HG03108 (cell line): Measurements from ENCODE around the gene SLC38A10.
A peak's percentile ranks its signal among the peaks of the same experiment; 100 is the strongest.

Experiments used
- ATAC-seq: cut with Tn5 transposase; IDR thresholded peaks from one replicate; pipeline ENCODE4 v1.9.1; 2021; ENCODE audit warnings: moderate library complexity; ENCODE audit not compliant: unreplicated experiment

The SLC38A10 gene

DNA sequence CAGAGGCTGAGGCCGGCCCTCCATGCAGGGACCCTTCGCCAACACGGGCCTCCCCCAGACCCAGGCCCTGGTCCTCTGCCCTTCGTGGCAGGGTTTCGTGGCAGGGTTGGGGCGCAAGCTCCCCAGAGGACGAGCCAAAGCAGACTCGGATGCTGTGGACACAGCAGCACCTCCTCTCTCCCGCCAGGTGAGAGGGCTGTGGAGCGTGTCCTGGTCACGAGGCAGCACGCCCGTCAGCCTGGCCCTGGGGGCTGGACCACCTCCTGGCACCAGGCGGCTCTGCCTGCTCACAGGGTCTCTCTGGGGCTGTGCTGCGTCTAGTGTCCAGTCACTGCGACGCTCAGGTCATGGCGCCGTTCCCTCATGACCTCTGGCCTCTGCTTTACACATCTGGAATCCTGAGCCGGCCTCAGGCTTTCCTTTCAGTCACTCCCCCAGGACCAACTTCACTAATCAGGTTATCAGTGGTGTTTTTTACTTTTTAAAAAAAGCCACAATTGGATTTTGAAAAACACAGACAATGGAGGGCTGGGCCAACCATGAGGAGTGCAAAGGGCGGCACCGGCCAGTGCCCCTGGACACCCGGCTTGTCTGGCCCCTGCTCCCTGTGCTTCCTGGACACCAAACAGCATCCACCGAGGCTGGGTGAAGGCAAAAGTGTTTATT, 50.6 kb downstream of the SLC38A10 start:
- ATAC-seq = no peak

DNA sequence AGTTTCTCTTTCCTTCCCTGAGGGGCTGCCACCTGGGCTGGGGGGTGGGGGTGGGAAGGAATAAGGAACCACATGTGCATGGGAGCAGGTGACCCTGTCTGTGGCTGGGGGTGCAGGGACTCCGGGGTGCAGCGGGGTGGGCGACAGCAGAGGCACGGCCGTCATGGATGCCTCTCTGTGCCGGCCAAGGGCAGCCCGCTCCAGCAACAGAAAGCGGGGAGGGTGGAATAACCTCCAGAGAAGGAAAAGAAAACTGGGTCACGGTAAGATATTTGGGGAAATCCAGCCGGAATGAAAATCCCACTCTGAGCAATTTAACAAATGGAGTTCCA, 51.8 kb downstream of the SLC38A10 start:
- ATAC-seq = no peak

DNA sequence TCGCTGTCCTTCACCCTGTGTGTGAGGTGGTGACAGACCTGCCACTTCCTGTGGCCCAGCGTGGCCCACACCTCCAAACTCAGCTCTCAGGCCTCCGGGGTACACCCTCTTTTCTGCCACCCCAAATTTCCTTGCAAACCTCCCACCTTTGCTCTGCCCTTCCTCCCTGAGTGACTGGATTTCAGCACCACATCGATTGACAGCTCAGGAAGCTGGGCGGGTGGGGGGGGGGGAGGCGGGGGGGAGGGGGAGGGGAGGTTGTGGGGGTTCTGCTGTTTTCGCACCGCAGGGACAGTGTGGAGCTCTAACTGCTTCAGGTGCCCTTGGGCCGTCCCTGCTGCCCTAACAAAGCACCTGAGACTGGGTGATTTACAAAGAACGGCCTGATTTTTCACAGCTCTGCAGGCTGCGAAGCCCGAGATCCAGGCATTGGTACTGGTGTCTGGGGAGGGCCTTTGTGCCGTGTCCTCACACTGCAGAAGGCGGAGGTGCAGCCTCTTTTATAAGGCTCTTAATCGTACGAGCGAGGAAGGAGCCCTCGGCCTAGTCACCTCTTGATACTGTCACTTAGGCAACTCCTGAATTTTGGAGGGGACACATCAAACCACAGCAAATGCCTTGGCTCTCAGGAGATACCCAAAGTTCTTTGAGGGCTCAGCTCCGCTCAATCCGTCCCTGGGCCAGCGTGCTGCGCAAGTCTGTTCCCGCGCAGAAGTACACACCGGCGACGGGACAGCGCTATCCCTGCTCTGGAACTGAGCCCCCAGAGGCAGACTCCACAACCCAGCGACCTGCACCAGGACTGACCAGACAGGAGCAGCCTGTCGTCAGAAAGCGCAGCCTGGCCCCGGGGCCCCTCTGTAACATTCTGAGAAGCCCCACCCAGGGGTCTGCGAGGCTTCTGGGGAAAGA, 52.4 kb downstream of the SLC38A10 start:
- no peak for ATAC-seq

DNA sequence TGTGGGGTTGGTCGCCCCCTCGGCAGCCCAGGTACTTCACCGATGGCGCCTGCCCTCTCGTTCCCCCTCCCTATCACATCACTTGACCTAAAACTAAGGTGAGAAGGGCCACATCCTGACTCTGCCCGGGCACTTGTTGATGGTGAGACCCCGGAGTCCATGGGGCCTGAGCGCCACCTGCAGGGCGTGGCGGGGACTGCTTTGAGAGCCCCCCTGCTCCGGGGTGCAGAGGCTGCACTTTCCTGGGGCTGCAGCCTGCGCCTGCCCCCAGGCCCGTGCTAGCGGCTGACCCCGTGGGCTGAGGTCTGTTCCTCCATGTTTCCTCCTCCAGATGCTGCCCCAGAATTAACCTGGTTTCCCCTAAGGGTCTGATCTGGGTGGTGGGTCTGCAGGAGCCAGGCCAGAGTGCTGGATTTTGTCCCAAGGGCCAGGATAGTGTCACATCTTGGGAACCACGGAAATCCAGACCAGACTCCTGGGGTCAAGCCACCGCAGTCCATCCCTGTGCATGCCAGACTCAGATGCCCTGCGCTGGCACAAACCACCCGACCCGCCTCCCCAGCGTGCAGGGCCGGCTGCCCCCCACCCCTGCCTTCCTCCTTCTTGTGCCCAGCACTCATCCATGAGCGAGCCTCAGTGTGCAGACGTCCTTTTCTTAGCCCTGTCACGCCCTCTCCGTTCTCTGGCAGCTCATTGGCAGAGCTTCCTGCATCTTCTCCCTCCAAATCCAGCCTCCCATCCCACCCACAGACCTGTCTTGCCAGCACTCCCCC, 53.3 kb downstream of the SLC38A10 start:
- no peak for ATAC-seq

DNA sequence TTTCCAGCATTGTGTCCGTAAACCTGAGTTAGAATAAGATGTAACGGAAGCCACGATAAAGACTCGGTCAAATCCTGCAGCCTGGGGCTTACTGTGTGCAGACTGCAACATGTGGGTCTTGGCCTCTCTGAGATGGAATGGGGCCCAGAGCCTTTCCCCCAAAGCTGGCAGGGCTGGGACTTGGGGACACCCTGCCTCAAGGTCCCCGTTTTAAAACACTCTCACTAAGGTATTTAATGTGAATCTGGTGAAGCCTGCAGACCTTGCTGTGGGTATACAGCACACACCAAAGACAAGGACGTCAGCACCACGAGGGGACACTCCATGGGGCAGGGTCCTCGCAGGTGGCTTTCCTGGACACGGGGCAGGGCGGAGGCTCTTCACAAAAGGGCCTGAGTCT, 53.9 kb downstream of the SLC38A10 start:
- no peak for ATAC-seq

DNA sequence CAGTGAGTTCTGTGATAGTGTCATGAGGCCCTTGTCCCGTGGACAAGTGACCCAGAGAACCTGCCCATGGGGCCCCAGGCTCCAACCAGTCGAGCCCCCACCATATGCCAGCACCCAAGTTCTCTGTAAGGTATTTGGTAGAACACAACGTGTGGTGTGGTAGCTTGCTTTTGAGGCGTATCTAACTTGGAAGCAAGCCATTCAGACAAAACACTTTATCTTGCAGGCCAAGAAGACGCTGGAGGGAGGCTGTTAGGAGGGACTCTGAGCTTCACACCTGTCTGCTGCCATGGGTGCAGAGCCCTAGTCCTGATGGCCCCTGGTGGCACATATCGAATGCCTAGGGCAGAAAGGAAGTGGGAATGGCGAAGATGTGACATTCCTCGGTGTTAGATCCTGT, 54.3 kb downstream of the SLC38A10 start:
- no peak for ATAC-seq

DNA sequence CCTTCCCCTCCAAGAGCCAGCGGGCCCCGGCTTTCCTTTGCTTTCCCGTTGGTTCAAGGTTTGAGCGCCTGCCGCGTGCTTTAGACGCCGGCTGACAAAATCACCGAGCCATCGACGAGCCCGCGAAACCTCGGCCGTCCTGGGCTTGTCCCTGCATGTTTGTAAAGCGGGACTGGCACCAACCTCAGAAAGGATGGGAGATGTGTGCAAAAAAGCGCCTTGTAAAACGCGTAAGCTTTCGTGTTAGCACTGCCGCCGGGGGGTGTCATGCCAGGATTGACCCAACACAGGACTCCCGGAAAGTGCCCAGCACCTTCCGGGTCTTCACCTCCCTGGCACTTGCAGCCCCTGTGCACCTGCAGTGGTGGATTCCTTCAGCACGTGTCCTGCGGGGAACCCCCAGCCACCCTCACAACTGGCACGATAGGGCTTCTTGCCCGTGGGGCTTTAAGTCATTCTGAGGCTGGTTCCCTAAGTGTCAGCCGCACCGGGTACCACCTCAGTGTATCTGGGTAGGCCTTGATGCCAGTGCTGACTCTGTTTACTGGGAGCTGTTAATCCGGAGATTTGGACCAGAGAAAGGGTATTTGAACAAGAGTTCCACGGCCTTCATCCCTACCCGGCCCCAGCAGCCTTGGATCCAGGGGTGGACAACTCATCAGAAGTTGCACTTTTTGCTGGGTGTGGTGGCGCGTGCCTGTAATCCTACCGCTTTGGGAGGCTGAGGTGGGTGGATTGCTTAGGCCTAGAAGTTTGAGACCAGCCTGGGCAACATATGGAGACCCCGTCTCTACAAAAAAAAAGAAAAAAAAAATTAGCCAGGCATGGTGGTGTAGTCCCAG, 55.2 kb downstream of the SLC38A10 start:
- no peak for ATAC-seq

DNA sequence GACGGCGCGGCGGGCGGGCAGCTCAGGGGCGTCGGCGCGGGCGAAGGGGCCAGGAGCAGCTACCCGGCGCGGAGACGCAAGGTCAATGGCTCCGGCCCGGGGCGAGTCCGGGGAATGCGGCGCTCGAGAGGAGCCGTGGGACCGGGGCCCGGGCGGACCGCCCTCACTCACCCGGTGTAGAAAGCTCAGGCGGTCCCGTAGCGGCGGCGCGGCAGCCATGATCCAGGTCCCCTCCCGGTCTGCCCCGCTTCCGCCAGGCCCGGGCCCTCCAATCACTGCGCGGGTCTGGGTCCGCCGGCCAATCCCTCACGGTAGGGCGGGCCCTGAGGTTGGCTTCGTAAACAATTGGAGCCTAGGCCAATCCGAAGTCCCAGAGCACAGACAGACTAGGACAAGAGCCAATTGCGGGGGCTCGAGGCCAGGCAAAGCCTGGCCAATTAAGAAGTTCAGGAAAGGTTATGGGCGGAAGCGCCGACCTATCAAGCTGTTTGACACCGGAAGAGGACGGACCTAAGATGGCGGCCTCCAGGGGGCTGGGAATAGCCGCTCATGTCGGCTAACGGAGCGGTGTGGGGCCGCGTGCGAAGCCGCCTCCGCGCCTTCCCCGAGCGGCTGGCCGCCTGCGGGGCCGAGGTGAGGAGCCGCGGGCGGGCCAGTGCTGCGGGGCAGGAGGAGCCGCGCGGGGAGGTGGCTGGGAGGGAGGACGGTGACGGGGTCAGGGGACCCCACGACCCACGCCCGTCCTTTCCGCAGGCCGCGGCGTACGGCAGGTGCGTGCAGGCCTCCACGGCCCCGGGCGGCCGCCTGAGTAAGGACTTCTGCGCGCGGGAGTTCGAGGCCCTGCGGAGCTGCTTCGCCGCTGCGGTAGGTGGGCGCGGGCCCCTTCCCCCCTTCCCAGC, 56.0 kb downstream of the SLC38A10 start, which contains the start of the genes NDUFAF8 and TEPSIN:
NDUFAF8 (plus strand) TSS at position 504 of the 899 bp plus-strand sequence; CDS start at position 550, 46 bp downstream.
TEPSIN (minus strand) TSS at position 241 of the 899 bp plus-strand sequence; CDS start at position 219, 22 bp downstream.
- peak; percentile 95 for ATAC-seq

DNA sequence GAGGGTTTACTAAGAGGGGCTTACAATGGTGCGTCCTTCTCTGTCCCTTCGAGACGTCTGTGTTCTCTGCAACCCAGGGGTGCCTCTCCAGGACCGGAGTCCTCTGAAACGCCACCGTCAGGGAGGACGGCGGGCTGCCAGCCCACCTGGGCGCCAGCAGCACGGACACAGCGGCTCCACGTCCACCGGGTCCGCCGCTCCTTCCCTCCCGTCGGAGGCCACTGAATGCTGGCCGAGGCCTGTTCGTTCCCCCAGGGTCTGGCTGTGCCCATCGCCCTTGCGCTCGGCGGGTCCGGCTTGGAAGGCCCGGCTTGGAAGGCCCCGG, 56.7 kb downstream of the SLC38A10 start:
- no peak for ATAC-seq

DNA sequence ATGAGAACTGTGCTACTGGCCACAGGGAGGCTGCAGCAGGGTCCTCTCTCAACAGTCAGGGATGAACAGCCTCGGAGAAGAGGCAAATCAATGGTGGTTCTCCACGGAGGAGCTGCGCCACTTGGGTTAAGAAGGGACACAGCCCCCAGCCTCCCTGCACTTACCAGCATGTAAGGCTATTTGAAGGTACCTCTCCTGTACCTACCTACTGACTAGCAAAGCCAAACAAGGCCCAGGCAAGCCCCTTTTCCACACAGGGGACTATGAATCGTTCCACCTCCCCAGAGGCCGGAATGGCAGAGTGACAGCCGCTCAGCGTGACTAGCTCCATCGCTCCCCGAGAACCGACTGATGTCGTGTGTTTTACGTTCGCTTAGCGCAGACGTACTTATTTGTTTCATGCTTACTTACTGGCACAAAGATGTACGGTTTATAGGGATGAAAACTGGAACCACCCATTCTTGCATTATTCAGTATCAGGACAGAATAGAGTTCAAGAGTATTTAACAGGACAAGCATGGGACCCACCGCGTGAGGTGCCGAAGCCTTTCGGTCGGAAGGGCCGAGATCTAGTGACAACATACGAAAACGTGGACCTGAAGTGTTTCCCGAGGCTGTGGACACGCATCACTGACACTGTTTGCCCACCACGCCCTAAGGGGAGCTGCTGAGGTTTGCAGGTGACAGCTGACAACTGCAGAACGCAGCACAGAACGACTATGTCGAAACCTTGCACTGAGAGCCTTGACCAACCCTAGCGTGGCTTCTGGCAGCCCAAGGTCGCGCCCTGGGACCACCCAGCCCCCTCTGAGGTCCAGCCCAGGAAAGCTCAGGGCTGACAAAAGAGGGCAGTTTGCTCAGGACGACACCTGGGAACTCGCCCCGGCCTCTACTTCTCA, 57.3 kb downstream of the SLC38A10 start:
- ATAC-seq = no peak

DNA sequence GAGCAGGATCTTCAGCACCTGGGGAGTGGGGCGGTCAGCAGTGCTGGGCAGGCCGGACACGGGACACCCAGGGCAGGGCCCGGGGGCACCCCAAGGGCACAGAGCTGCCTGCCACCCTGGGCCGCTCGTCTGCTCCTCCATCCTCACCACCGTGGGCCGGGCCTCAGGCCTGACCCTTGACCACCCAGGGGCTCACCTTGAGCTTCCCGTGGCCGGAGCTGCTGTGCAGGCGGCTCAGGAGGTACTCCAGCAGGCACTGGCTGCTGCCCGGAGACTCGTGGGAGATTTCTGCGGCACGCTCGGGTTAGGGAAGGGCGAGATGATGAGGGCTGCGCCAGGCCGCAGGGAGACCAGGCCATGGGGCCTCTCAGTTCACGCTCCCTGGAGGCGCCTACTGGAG, 58.3 kb downstream of the SLC38A10 start:
- no peak for ATAC-seq

DNA sequence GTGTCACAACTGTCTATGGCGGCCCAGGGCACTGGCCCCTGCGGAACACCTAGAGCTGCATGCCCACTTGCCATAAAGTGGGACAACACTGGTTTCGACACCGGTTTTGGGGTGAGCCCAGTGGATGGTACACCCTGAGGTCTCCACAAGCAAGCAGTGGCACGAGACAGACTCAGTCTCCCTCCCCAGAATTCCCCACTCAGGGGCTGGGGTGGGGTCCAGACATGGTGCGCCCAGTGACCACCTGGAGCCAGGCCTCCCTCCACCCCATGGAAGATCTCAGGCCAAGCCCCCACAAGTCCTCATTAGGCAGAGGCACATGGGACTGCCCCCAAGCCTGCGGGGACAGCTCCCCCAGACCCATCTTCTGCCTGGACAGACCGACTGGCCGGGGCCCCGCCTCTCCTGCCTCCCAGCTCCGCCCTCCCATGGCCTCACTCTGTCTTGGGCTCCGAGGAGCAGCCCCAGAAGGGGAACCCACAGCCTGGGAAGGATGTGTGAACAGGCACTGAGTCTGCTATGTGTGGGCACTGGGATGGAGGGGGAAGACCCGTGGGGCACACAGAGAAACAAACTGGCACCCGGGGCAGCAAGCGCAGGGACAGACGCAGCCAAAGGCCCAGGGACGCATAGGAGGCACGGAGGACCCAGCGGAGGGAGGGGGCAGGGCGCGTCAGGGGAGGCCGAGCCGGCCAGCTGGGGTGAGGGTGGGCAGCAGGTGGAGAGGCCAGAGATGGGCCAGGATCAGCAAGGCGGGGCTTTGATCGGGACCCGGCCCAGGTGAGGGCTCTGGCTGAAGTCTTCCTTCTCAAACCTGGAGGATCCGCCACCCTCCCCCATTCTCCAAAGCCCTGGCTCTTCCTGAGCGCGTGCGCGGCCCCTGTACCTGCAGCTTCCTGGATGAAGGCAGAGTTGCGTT, 59.0 kb downstream of the SLC38A10 start:
- ATAC-seq = no peak

DNA sequence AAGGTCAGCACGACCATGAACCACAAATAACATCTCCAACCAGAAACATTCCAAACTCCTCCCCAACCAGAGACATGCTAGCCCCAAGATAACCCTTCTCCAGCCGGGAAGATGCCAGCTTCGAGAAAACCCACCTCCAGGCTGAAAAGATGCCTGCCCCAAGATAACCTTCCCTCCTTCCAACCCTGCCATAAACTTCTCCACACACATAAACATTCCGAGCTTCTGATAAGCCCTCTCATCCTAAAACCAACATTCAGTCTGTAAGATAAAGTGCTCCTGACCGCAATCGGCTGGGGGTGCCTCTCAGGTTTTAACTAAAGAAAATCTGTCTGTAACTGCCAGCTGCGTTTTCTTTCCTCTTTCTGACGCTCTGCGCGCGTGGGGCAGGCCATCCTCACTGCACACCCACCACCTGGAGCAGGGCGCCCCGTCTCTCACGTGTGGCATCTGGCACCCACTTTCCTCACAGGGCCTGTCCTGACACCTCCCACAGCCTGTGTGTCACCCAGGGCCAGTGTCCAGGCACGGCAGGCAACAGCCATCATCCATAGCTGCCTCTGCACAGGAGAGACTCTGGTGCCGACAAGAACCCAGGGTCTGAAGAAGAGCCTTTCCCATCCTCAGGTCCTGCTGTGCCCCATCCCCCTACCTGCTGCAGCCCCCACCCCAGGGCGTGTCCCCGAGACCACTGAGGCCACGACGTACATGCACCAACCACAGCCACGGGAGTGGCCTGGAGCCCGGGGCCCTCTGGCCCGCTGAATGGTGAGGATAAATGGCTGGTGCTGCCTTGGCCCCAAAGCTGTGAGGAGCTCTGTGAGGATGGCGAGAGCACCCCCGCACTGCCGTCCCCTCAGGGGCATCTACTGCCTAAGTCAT, 59.9 kb downstream of the SLC38A10 start:
- no peak for ATAC-seq

DNA sequence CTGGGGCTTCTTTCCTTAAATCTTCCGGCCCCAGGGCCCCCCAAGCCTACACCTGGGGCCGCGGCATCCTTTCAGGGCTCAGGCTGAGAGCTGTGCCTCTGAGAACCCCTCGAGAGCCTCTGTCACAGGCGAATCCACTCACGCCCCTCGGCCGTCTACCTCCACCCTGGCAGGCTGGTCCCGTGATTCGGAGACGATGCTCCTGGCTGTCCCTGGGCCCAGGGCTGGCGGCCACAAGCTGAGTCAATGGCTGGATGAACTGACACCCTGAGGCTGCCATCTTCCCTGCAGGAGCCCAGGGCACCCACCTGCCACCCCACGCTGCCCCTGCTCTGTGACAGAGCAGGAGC, 60.6 kb downstream of the SLC38A10 start:
- no peak for ATAC-seq

DNA sequence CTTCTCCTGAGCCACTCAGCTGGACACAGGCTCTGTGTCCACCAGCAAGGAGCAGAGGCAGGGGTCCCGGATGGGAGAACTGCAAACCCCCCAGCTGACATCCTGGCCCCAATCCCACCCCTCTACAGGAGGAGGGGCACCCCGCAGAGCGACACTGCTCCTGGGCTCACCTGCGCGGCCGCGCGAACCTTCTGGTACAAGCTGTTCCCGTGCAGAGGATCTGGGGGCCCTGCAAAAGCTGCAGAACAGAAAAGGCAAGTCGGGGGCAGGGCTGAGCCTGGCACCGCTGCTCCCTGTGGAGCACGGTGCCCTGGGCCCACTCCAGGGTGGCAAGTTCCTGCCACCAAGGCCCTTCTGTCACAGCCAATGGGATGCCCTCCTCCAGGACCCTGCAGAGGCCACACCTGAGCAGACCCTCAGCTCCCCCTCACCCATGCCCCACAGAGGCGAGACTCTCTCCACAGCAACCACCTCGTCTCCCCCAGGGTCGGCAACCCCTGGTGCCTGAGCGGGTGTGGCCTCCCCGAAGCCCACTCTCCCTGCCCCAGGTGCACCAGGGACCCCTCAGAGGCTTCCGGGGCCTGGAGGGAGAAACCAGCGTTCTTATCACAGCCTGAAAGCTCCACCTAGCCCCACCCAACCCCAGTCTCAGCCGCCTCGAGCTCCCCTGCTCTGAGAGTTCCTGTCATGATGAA, 61.1 kb downstream of the SLC38A10 start:
- ATAC-seq = no peak

DNA sequence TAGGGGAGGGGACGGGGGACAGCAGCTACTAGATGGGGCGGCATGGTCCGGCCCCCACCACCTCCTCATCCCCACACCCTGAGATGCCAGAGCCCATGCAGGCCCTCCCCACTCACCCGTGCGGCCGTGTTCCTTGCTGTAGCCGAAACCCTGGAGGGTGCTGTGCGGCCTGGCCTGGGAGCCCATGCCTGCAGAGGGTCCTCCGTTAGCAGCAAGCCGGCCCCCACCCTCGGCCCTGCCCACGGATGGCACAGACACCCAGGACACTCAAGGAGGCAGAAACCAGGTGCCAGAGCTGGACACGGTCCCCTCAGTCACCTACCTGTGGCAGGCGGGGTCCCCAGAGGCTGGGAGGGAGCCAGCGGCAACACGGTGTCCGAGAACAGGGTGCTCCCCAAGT, 61.8 kb downstream of the SLC38A10 start:
- ATAC-seq = no peak
